ENCODE data around the gene DRG2.

Gene DRG2

GRCh38 chr17:18042983-18043382 lies 44.8 kb upstream of the DRG2 start:
- no peak for TF ChIP-seq CTCF (IDR thresholded peaks at IDR 0.05)

GRCh38 chr17:18043491-18043890 lies 44.3 kb upstream of the DRG2 start:
- TF ChIP-seq CTCF (IDR thresholded peaks at IDR 0.05) = peak; percentile 54

GRCh38 chr17:18044609-18045008 lies 43.1 kb upstream of the DRG2 start:
- TF ChIP-seq CTCF (IDR thresholded peaks at IDR 0.05) = no peak

GRCh38 chr17:18045691-18046350 lies 41.9 kb upstream of the DRG2 start:
- TF ChIP-seq CTCF (IDR thresholded peaks at IDR 0.05) = no peak

- TF ChIP-seq CTCF (IDR thresholded peaks at IDR 0.05) = no peak
Measured at GRCh38 chr17:18055597-18055996, 32.2 kb upstream of the DRG2 start.

GRCh38 chr17:18056214-18056613 lies 31.5 kb upstream of the DRG2 start:
- TF ChIP-seq CTCF (IDR thresholded peaks at IDR 0.05) = no peak

- no peak for TF ChIP-seq CTCF (IDR thresholded peaks at IDR 0.05)
Measured at GRCh38 chr17:18059283-18059682, 28.5 kb upstream of the DRG2 start.

GRCh38 chr17:18064053-18064452 lies 23.7 kb upstream of the DRG2 start:
- TF ChIP-seq CTCF (IDR thresholded peaks at IDR 0.05) = no peak
